ENCODE measurements around the gene CKMT2. TPM values are rescaled to one million over a fixed set of nuclear protein-coding genes. Genes with fewer than 3 reads are reported as not detected.

Gene CKMT2
- total RNA-seq, 2 donors from 2014 or later = not detected

DNA sequence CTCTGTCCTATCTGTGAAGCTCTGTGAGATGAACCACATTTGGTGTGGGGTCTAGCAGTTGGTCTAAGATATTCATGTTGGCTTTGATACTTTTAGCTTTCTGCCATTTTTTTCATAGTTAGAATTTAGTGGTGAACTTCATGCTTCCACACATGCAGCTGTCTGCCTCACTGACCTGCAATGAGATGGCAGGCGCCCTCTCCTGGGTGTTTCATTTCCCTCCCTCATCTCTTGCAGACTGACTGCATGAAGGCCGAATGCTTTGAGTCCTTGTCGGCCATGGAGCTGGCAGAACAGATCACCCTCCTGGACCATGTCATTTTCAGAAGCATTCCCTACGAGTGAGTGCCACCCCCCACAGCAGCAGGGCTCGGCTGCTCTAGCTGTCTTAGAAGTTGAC lies 26.1 kb upstream of the CKMT2 start:
- H3K4me1 Mint-ChIP-seq = peaks cover 21% of the 10 kb centered on the region
- H3K9me3 Mint-ChIP-seq = no peaks in the 10 kb centered on the region
- H3K36me3 Mint-ChIP-seq (ENCODE audit: low read depth) = peaks cover 61% of the 10 kb centered on the region
- ATAC-seq (replicated peaks) = no peak
- H3K27ac Mint-ChIP-seq = no peak overlapping the region
- no peak overlapping the region for H3K4me3 Mint-ChIP-seq
- H3K27me3 Mint-ChIP-seq = no peaks in the 10 kb centered on the region

DNA sequence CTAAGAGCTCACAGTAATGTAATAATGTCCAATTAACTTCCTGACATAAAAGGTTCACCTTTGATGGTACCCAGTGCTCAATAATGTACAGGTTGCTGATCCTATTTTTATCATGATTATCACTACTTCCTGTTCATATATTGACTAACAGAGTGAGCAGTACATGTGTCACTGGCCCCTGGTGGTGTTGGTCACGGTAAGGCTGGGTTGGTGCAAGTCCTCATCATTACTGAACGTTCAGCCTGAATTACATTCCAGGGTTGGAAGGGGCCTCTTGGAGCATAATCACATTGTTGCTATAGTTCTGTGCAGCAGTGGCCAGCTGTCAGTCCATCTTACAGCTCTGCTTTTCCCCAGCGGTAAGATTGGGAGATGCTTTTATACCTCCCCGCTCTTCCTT lies 24.2 kb upstream of the CKMT2 start:
- Mint-ChIP-seq H3K9me3 (no peaks in the 10 kb centered on the region), H3K27ac (peak overlapping the region; percentile 55), H3K4me1 (peaks cover 26% of the 10 kb centered on the region), H3K4me3 (peak overlapping the region; percentile 39), H3K36me3 (ENCODE audit: low read depth) (peaks cover 65% of the 10 kb centered on the region), H3K27me3 (no peaks in the 10 kb centered on the region)
- ATAC-seq (replicated peaks) = peak; percentile 28

DNA sequence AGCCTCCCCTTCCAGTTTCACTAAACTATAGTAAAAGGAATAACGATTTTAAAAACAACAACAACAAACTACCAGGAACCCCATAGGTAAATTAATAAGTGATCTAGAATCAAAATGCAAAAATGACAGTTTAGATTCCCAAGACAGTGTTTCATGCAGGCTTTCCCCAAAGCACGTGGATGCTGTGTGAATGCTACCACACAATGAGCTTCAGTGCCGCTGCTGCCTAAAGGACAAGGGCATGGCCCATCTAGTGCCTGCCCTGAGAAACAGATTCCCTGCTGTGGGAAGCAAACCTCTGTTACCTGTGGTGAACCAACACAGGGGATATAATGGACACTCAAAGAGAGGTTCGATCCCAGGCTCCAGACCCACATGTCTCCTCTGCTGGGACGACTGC lies 23.7 kb upstream of the CKMT2 start:
- ATAC-seq (replicated peaks) = no peak
- peaks cover 61% of the 10 kb centered on the region for H3K36me3 Mint-ChIP-seq (ENCODE audit: low read depth)
- no peaks in the 10 kb centered on the region for H3K27me3 Mint-ChIP-seq
- peak overlapping the region; percentile 39 for H3K4me3 Mint-ChIP-seq
- peak overlapping the region; percentile 55 for H3K27ac Mint-ChIP-seq
- no peaks in the 10 kb centered on the region for H3K9me3 Mint-ChIP-seq
- peaks cover 28% of the 10 kb centered on the region for H3K4me1 Mint-ChIP-seq

DNA sequence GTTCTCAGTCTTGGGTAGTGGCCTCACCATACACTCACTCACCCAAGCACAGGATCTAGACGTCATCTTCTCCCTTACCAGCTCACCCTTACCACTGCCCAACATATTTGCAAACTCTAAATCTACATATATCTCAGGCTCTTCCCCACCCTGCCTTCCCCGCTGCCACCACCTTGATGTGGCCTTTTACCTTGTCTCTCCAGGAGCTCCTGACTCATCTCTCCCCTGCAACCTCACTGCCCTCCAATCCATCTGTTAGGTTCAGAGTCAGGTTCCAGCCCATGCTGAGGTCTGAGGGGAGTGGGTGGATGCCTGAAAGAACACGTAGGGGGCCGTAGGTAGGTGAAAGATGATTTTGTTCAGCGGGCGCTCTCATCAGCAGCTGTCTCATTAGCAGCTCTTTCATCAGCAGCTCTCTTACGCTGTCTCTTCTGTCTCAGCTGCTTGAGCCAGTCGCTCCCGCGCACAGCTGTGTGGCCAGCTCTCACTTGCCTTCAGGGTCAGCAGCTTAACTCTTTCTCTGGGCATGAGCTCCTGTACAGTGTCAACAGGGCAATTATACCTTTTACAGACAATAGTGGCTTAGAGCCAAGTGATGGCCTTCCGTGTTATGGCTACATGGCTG lies 23.1 kb upstream of the CKMT2 start:
- Mint-ChIP-seq H3K36me3 (ENCODE audit: low read depth) (peaks cover 67% of the 10 kb centered on the region), H3K4me3 (peak overlapping the region; percentile 39), H3K27me3 (no peaks in the 10 kb centered on the region), H3K27ac (peak overlapping the region; percentile 55), H3K9me3 (no peaks in the 10 kb centered on the region), H3K4me1 (peaks cover 33% of the 10 kb centered on the region)
- peak; percentile 81 for ATAC-seq (replicated peaks)

DNA sequence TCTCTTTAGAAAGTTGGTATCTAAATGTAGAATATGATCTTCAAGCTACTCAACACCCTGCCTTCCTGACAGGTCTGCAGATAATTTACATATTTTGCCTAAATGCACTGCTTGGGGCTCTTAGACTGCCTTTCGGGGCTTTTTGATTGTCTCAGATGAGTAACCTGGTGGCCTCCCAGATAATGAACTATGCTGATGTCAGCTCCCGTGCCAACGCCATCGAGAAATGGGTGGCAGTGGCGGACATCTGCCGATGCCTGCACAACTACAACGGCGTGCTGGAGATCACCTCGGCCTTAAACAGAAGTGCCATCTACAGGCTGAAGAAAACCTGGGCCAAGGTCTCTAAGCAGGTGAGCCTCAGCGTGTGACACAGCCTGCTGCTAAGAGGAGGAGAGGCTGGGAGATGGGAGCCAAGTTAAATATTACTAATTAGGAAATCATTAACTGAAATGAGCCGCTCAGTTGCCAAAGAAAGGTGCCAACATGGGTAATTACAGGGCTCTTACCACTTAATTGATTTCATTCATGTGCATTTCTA lies 20.8 kb upstream of the CKMT2 start:
- no peaks in the 10 kb centered on the region for H3K9me3 Mint-ChIP-seq
- peak overlapping the region; percentile 55 for H3K27ac Mint-ChIP-seq
- H3K36me3 Mint-ChIP-seq (ENCODE audit: low read depth) = peaks cover 59% of the 10 kb centered on the region
- H3K4me1 Mint-ChIP-seq = peaks cover 33% of the 10 kb centered on the region
- peak; percentile 54 for ATAC-seq (replicated peaks)
- H3K4me3 Mint-ChIP-seq = peak overlapping the region; percentile 53
- no peaks in the 10 kb centered on the region for H3K27me3 Mint-ChIP-seq

DNA sequence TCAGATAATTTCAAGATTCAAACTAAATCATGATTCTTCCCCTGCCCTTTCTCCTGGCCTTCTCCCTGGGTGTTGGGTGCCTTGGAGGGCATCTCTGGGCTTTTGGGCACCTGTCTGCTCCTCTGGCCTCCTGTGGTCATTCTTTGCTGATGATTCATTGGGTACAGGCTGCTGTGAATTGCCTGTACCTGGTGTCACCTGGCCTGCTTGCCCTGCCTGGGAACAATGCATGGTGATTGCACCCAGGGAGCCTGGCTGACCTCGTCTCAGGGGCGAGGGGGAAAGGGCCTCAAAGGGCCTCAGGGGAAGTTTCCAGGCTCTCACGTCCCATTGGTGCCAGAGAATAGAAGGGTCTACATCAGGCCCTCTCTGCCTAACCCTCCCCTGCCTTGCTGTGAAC lies 20.1 kb upstream of the CKMT2 start:
- Mint-ChIP-seq H3K27ac (peak overlapping the region; percentile 20), H3K27me3 (no peaks in the 10 kb centered on the region), H3K36me3 (ENCODE audit: low read depth) (peaks cover 55% of the 10 kb centered on the region), H3K4me3 (peak overlapping the region; percentile 53), H3K4me1 (peaks cover 33% of the 10 kb centered on the region), H3K9me3 (no peaks in the 10 kb centered on the region)
- ATAC-seq (replicated peaks) = no peak

DNA sequence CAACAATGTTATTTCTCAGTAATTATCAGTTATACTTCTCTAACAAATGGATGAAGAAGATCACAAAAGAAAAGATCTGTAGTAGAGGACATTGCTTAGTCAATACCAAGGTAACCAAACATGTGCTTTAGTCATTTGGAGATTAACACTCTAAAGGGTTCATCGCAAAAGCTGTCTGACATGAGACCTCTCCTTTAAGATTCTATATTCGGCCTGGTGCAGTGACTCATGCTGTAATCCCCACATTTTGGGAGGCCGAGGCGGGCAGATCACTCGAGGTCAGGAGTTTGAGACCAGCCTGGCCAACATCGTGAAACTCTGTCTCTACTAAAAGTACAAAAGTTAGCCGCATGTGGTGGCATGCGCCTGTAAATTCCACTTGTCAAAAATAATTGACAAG lies 18.3 kb upstream of the CKMT2 start:
- ATAC-seq (replicated peaks) = peak; percentile 30
- no peaks in the 10 kb centered on the region for H3K27me3 Mint-ChIP-seq

DNA sequence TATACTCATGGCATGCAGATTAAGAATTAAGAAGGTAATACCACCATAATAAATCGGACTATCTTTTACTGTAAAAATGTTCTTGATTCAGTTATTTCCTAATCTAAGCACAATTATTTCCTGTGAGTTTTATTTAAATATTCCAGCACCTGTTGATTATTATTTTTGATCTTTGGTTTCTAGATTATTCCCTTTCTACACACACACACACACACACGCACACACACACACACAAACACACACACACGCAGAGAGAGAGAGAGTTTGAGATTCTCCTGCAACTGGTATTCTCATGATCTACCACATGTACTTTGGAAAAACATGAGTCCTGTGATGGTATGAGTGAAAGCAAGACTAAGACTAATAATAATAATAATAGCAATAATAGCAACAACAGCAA lies 17.0 kb upstream of the CKMT2 start:
- peak overlapping the region; percentile 44 for H3K27ac Mint-ChIP-seq

More for the DNA sequence above, 18.3 kb upstream of the CKMT2 start:
- peaks cover 54% of the 10 kb centered on the region for H3K36me3 Mint-ChIP-seq (ENCODE audit: low read depth)
- H3K4me3 Mint-ChIP-seq = no peak overlapping the region
- peak overlapping the region; percentile 20 for H3K27ac Mint-ChIP-seq
- peaks cover 30% of the 10 kb centered on the region for H3K4me1 Mint-ChIP-seq
- H3K9me3 Mint-ChIP-seq = no peaks in the 10 kb centered on the region

DNA sequence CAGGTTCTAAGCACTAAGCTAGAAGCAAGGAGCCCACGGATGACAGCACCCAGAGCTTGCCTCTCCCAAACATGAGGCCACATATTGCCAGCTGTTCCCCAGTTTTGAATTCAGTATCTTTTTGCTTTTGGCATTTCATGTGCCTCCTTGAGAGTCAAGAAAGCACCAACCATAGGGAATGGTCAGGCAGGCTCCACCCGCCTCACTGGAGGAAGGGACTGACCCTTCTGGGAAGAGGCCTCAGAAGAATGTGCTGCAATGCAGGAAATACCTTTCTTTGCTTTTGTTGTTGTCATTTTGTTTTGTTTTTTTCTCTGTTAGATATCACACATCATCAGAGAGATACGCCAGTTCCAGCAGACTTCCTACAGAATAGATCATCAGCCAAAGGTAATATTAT lies 13.7 kb upstream of the CKMT2 start:
- peaks cover 5% of the 10 kb centered on the region for H3K4me1 Mint-ChIP-seq
- H3K36me3 Mint-ChIP-seq (ENCODE audit: low read depth) = peaks cover 37% of the 10 kb centered on the region
- H3K27ac Mint-ChIP-seq = no peak overlapping the region
- H3K4me3 Mint-ChIP-seq = no peak overlapping the region
- no peaks in the 10 kb centered on the region for H3K9me3 Mint-ChIP-seq
- no peak for ATAC-seq (replicated peaks)
- no peaks in the 10 kb centered on the region for H3K27me3 Mint-ChIP-seq

More for the DNA sequence above, 17.0 kb upstream of the CKMT2 start:
- H3K4me3 Mint-ChIP-seq = no peak overlapping the region
- ATAC-seq (replicated peaks) = no peak
- H3K4me1 Mint-ChIP-seq = peaks cover 21% of the 10 kb centered on the region
- no peaks in the 10 kb centered on the region for H3K9me3 Mint-ChIP-seq
- H3K36me3 Mint-ChIP-seq (ENCODE audit: low read depth) = peaks cover 58% of the 10 kb centered on the region
- no peaks in the 10 kb centered on the region for H3K27me3 Mint-ChIP-seq

DNA sequence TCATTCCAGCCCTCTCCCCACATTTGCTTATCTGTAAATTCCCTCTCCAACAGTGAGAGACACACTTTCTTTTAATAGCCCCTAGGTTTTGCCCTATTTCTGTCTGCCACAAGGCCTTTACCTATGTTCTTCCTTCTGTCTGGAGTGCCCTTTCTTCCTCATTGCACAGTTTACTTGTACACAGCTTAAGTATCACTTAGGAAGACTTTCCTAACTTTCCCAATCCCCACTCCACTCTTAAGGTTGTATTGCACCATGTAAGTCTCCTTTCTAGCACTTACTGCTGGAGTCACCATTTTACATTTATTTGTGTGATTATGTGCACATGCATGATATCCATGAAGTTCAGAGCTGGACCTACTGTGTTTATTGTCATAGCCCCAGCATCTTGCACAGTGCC lies 10.8 kb upstream of the CKMT2 start:
- Mint-ChIP-seq H3K36me3 (ENCODE audit: low read depth) (peaks cover 44% of the 10 kb centered on the region), H3K27ac (no peak overlapping the region), H3K27me3 (no peaks in the 10 kb centered on the region), H3K4me3 (no peak overlapping the region), H3K9me3 (no peaks in the 10 kb centered on the region), H3K4me1 (no peaks in the 10 kb centered on the region)
- ATAC-seq (replicated peaks) = no peak

DNA sequence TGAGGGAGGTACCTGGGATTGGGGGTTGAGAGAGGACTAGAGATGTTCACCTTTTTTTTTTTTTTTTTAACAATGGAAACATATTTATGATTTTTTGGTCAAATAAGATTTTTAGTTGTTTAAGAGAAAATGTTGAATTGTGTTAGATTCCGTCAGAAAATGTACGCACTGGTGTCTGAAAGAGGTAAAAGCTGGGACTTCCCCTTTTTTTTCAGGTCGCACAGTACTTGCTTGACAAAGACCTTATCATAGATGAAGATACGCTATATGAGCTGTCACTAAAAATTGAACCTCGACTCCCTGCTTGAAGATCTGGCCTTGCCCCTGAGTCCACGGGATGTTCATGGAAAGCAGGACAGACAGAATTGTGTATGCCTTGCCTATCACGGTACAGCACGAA lies 7.7 kb upstream of the CKMT2 start:
- Mint-ChIP-seq H3K27ac (no peak overlapping the region), H3K4me1 (no peaks in the 10 kb centered on the region), H3K9me3 (no peaks in the 10 kb centered on the region), H3K4me3 (no peak overlapping the region), H3K27me3 (no peaks in the 10 kb centered on the region), H3K36me3 (ENCODE audit: low read depth) (peaks cover 19% of the 10 kb centered on the region)
- no peak for ATAC-seq (replicated peaks)

DNA sequence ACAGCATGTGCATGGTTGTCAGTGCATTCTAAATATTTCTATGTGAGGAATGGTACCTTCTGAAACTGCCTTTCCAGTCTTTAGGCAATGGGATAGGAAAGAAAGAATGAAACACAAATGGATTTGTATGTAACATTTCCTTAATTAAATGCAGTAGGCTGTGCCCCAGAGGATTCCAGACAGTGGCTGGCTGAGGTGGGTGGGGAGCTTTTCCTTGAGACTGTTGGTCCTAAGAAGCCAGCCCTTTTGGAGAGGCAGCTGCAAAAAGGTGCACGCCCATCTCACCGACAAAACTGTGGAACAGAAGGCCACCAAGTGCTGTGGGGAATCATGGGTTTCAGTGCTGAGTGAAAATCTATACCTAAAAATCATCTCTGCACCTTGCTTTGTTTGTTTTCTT lies 6.8 kb upstream of the CKMT2 start:
- no peak overlapping the region for H3K4me3 Mint-ChIP-seq
- ATAC-seq (replicated peaks) = no peak
- no peaks in the 10 kb centered on the region for H3K4me1 Mint-ChIP-seq
- no peaks in the 10 kb centered on the region for H3K9me3 Mint-ChIP-seq
- no peaks in the 10 kb centered on the region for H3K27me3 Mint-ChIP-seq
- no peak overlapping the region for H3K27ac Mint-ChIP-seq
- peaks cover 13% of the 10 kb centered on the region for H3K36me3 Mint-ChIP-seq (ENCODE audit: low read depth)

DNA sequence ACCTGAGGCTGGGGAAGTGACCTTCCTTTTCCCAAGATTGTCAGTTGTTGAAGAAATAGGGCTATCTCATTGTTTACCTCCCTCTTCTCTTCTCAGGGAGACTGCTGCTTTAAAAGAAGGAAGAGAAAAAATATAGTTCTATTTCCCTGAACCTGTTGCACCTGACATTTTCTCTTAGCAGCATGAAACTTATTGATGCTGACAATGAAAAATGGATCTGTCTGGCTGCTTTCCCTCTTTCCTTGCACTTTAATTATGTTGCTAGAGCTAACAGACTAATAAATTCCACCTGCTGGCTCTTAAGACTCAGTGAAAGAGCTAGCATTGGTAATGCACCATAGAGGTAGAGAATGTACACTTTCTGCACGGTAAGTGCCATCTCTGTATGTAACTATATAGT lies 6.2 kb upstream of the CKMT2 start:
- H3K4me3 Mint-ChIP-seq = no peak overlapping the region
- H3K27me3 Mint-ChIP-seq = no peaks in the 10 kb centered on the region

DNA sequence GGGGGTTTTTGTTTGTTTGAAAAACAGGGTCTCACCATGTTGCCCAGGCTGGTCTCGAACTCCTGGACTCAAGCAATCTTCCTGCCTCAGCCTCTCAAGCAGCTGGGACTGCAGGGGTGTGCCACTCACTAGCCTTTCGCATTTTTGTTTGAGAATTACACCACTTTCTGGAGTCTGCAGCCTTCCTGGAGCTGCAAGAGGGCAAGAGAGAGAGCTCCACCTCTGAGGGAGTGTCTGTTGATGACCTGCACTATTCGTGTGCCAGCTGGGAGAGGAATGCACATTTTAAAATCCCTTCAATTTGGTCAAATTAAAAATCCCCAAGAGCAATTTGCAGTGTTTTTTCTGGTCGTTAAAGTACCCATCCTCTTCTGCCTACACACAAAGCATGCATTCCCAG lies 5.0 kb upstream of the CKMT2 start:
- Mint-ChIP-seq H3K27me3 (no peaks in the 10 kb centered on the region), H3K4me1 (no peaks in the 10 kb centered on the region)

More for the DNA sequence above, 6.2 kb upstream of the CKMT2 start:
- H3K27ac Mint-ChIP-seq = no peak overlapping the region
- no peaks in the 10 kb centered on the region for H3K4me1 Mint-ChIP-seq
- no peak for ATAC-seq (replicated peaks)
- no peaks in the 10 kb centered on the region for H3K9me3 Mint-ChIP-seq
- H3K36me3 Mint-ChIP-seq (ENCODE audit: low read depth) = peaks cover 13% of the 10 kb centered on the region

DNA sequence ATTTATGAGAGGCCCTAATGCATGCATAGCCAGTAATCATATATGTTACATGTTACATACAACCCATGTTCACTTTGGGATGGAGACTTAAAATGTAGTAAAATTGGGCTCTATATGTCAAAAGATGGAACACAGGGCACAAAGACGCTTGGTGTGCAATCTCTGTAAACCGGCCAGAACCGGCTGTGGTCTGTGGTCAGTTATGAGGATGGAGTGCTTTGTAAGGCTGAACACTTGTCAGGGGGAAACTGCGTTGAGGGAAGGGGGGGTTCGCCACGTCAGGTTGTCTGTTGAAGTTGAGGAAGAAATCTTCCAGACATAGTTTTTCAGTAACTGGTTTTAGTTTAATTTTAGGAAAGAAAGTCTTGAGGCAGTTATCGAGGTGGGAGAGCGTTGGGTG lies 2.7 kb upstream of the CKMT2 start:
- ATAC-seq (replicated peaks) = no peak
- Mint-ChIP-seq H3K27ac (peak overlapping the region; percentile 26), H3K27me3 (no peaks in the 10 kb centered on the region), H3K9me3 (no peaks in the 10 kb centered on the region), H3K36me3 (ENCODE audit: low read depth) (peaks cover 7% of the 10 kb centered on the region), H3K4me1 (peaks cover 7% of the 10 kb centered on the region), H3K4me3 (no peak overlapping the region)

More for the DNA sequence above, 5.0 kb upstream of the CKMT2 start:
- Mint-ChIP-seq H3K9me3 (no peaks in the 10 kb centered on the region), H3K36me3 (ENCODE audit: low read depth) (peaks cover 13% of the 10 kb centered on the region), H3K27ac (no peak overlapping the region), H3K4me3 (no peak overlapping the region)
- ATAC-seq (replicated peaks) = no peak
